Endothelial cell of umbilical vein (primary cell): ENCODE measurements around the gene MIEF1. TPM values are rescaled to one million over a fixed set of nuclear protein-coding genes. Genes with fewer than 3 reads are reported as not detected.

Experiments
- BruUV-seq: library from RNA; stranded (reverse); fragments of 400-500 nt; replicated peaks from 2 replicates; lab custom pipeline; 2021; lab: Mats Ljungman, UMichigan
- CTCF ChIA-PET: fragments of 300-600, 350-600 bp; sonication (Branson Sonifier 250); formaldehyde crosslinking; loops from one replicate; lab custom pipeline; 2021; ENCODE audit warnings: antibody characterized with exemption, inconsistent platforms; lab: Charles Lee
- POLR2A ChIA-PET: fragments of 300-600, 350-600 bp; sonication (Branson Sonifier 250); formaldehyde crosslinking; loops from one replicate; lab custom pipeline; 2021; ENCODE audit warnings: antibody characterized with exemption, inconsistent platforms; lab: Charles Lee
- DNase-seq: peaks from one replicate; pipeline ENCODE4 v3.0.0-alpha.2; 2011; ENCODE audit warnings: low read depth, low spot score
- FAIRE-seq: peaks from 2 replicates; lab custom pipeline; 2011; peaks lifted over from hg19 to GRCh38; lab: Jason Lieb, UNC
- H2AFZ ChIP-seq: 2 replicates; pipeline ENCODE4 v1.6.0; 2012; ENCODE audit warnings: low read depth, low read length, control low read depth, inconsistent platforms
- H3K27ac ChIP-seq: 2 replicates; pipeline ENCODE4 v1.5.1; 2011; ENCODE audit warnings: low read depth, mild to moderate bottlenecking, control low read depth, low read length, moderate library complexity; ENCODE audit not compliant: insufficient read depth
- H3K27me3 ChIP-seq, 2 experiments: 2 replicates each; pipeline versions ENCODE4 v1.6.0 to v1.6.1; 2011; ENCODE audit warnings: low read length in 2 of 2, mixed read lengths in 1 of 2; ENCODE audit not compliant: control insufficient read depth in 2 of 2, insufficient read depth in 2 of 2
- H3K36me3 ChIP-seq, 2 experiments: 2 replicates in 1 of 2; 3 replicates in 1 of 2; pipeline ENCODE4 v1.5.1; 2011; ENCODE audit warnings: low read length in 2 of 2, mild to moderate bottlenecking in 1 of 2, moderate library complexity in 1 of 2; ENCODE audit not compliant: control insufficient read depth in 2 of 2, insufficient read depth in 2 of 2; ENCODE audit errors: extremely low read depth in 1 of 2
- H3K4me1 ChIP-seq: 3 replicates; pipeline ENCODE4 v1.5.1; 2011; ENCODE audit warnings: mild to moderate bottlenecking, low read length; ENCODE audit not compliant: control insufficient read depth, insufficient read depth; ENCODE audit errors: extremely low read depth
- H3K4me2 ChIP-seq: 2 replicates; pipeline ENCODE4 v1.6.1; 2011; ENCODE audit warnings: low read length, control low read depth, mixed read lengths; ENCODE audit not compliant: insufficient read depth
- H3K4me3 ChIP-seq, 3 experiments: fragments of 200-600 bp in 1 of 3; sonication (generic), shearing (Covaris generic) in 1 of 3; replicated peaks in 1 of 3; 2 replicates each; pipeline ENCODE4 v1.5.1; 2011 to 2016; ENCODE audit warnings: control low read depth in 3 of 3, low read length in 3 of 3, mild to moderate bottlenecking in 2 of 3, inconsistent platforms in 1 of 3, low read depth in 1 of 3, moderate library complexity in 1 of 3; ENCODE audit not compliant: insufficient read depth in 1 of 3
- H3K79me2 ChIP-seq: 2 replicates; pipeline ENCODE4 v1.6.0; 2012; ENCODE audit warnings: low read length, inconsistent platforms; ENCODE audit not compliant: control insufficient read depth, insufficient read depth
- H3K9ac ChIP-seq: replicated peaks from 2 replicates; pipeline ENCODE3; 2011; ENCODE audit warnings: low read length, control low read depth; ENCODE audit not compliant: insufficient read depth; ENCODE audit errors: extremely low read depth
- H3K9me1 ChIP-seq: replicated peaks from 3 replicates; pipeline ENCODE4 v1.6.0; 2011; ENCODE audit warnings: mild to moderate bottlenecking, low read length; ENCODE audit not compliant: control insufficient read depth, insufficient read depth; ENCODE audit errors: extremely low read depth
- H3K9me3 ChIP-seq: replicated peaks from 2 replicates; pipeline ENCODE4 v1.5.1; 2012; ENCODE audit warnings: low read length, inconsistent platforms; ENCODE audit not compliant: control insufficient read depth, insufficient read depth
- H4K20me1 ChIP-seq: replicated peaks from 2 replicates; pipeline ENCODE3; 2011; ENCODE audit warnings: mild to moderate bottlenecking, low read length; ENCODE audit not compliant: control insufficient read depth, insufficient read depth; ENCODE audit errors: extremely low read depth
- EZH2 ChIP-seq: IDR thresholded peaks from 2 replicates; pipeline ENCODE4 v1.6.1; 2012; ENCODE audit warnings: borderline replicate concordance, low read depth, mild to moderate bottlenecking, moderate library complexity, low read length, inconsistent platforms; ENCODE audit not compliant: severe bottlenecking
- FOS ChIP-seq: IDR thresholded peaks from 2 replicates; pipeline ENCODE4 v1.6.1; 2011; ENCODE audit warnings: mild to moderate bottlenecking, low read length, moderate library complexity, borderline replicate concordance; ENCODE audit not compliant: insufficient read depth
- GATA2 ChIP-seq: IDR thresholded peaks from 2 replicates; pipeline ENCODE4 v1.7.0; 2011; ENCODE audit warnings: low read depth, mild to moderate bottlenecking, moderate library complexity, mixed read lengths, low read length; ENCODE audit not compliant: insufficient read length, insufficient read depth
- JUN ChIP-seq: IDR thresholded peaks from 2 replicates; pipeline ENCODE4 v1.6.1; 2011; ENCODE audit warnings: borderline replicate concordance, low read depth; ENCODE audit not compliant: insufficient read length, insufficient read depth
- MYC ChIP-seq: IDR thresholded peaks from one replicate; pipeline ENCODE4 v1.6.1; 2011; ENCODE audit warnings: mild to moderate bottlenecking, low read depth, low read length
- POLR2A ChIP-seq: IDR thresholded peaks from 2 replicates; pipeline ENCODE4 v1.6.1; 2012; ENCODE audit warnings: low read depth, mild to moderate bottlenecking, control low read depth, low read length
- POLR2AphosphoS5 ChIP-seq: IDR thresholded peaks from 2 replicates; pipeline ENCODE4 v1.6.1; 2012; ENCODE audit warnings: low read depth, mild to moderate bottlenecking, control low read depth, low read length, moderate library complexity; ENCODE audit not compliant: insufficient read depth
- dilution Hi-C: fragments of 300-500 bp; cut with MboI; formaldehyde crosslinking; loops from one replicate; pipeline ENCODE4 v1.15.0; 2019; ENCODE audit warnings: low sequenced_read_pairs; ENCODE audit not compliant: extremely low pct_ligation_motif_present
- intact Hi-C: fragments of 100-400 bp; cut with micrococcal nuclease; formaldehyde crosslinking; loops from one replicate; pipeline ENCODE4 v1.10.0; 2022
- polyA plus RNA-seq, 4 experiments: library from polyadenylated mRNA; depleted of rRNA in 3 of 4; stranded (reverse) in 3 of 4; unstranded in 1 of 4; fragments of >200 nt; gene quantifications; 2 replicates each; pipeline versions ENCODE4 v1.2.1 to v1.2.3, GENCODE V29; 2011 to 2012; ENCODE audit warnings: missing spikeins in 1 of 4
- total RNA-seq: library from RNA; stranded (reverse); gene quantifications from 2 replicates; pipeline ENCODE4 v1.2.3, GENCODE V29; 2021
- TF ChIP-seq, protein P1 (sequence below): IDR thresholded peaks from 2 replicates; pipeline ENCODE4 v1.6.1; 2011; ENCODE audit not compliant: insufficient read depth, insufficient read length
- TF ChIP-seq, protein P2 (sequence below), 2 donors: IDR thresholded peaks; 1 replicate in 1 of 2; 2 replicates in 1 of 2; pipeline ENCODE4 v1.5.1; 2011; ENCODE audit warnings: low read length in 2 of 2, mild to moderate bottlenecking in 2 of 2, moderate library complexity in 2 of 2, control low read depth in 1 of 2, inconsistent platforms in 1 of 2, low read depth in 1 of 2; ENCODE audit not compliant: insufficient read depth in 1 of 2; ENCODE audit errors: extremely low read depth in 1 of 2

MIEF1 gene
- total and polyA plus RNA-seq, 2 donors (not counting 3 experiments of a cell fraction or from before 2014, with no cell fraction given) = 14.2 to 31.1 TPM

DNA sequence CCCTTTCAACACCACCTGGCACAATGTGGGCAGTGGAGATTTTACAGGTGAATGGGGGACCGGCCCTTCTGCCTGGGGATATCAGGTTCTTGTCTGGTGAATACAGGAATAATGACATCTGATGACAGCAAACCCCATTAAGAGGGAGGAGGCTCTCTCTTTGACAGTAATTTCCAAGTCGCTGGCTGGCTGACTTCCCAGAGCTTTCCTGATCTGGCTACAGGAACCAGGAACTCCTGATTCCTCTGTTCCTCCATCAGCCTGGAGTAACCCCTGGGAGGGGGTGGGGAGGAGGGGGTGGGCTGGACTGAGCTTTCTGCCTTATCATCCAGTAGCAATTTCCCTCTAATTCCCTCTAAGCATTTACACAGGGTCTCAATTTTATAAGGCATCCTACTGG is 3.7 kb upstream of the MIEF1 start:
- POLR2A ChIA-PET = interaction anchor here (0.9 kb wide), 1 partner anchor 24 kb away, joined by 3 read pairs; no protein-coding TSS in a partner anchor
- no peak overlapping the region for H3K27ac ChIP-seq
- H3K4me2 ChIP-seq = no peak overlapping the region
- intact Hi-C loops = loop anchor here (10.0 kb wide), 1 partner anchor 154 kb away; the partner anchor contains the start of gene SYNGR1
- CTCF ChIA-PET = interaction anchor here (1.7 to 4.9 kb wide), 2 partner anchors 16 to 31 kb away, joined by 9 to 130 read pairs; partner anchors contain the start of gene RPS19BP1
- H3K36me3 ChIP-seq = no peaks in the 10 kb centered on the region
- BruUV-seq = no TSS peak
- DNase-seq (no peak), FAIRE-seq (no peak)
- peaks cover 10% of the 10 kb centered on the region for H3K79me2 ChIP-seq
- dilution Hi-C loops = no loop called here
- H3K27me3 ChIP-seq = peaks cover 0 to 3% of the 10 kb centered on the region in 2 experiments
- no peaks in the 10 kb centered on the region for H4K20me1 ChIP-seq
- no peaks in the 10 kb centered on the region for H3K9me1 ChIP-seq
- peaks cover 8% of the 10 kb centered on the region for H3K4me1 ChIP-seq
- H3K9me3 ChIP-seq = no peaks in the 10 kb centered on the region
- no peak overlapping the region for H3K9ac ChIP-seq
- no peak for TF ChIP-seq POLR2AphosphoS5
- H2AFZ ChIP-seq = no peak overlapping the region
- no peak overlapping the region for H3K4me3 ChIP-seq

DNA sequence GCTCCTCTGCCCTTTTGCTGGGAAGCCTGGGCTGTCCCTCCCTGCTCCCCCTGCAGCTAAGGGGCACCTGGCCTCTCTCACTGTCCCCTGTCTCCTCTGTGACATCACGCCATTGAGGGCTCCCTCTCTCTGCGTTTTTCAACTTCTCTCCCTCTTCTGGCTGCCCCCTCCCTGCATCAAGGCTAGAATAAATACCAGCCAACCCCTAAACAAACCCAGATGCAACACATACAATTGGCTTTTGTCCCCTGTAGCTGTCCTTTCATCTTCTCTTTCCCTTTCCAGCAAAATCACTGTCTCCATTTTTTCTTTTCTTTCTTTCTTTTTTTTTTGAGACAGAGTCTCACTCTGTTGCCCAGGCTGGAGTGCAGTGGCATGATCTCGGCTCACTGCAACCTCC is 3.3 kb upstream of the MIEF1 start:
- no peak overlapping the region for H3K9ac ChIP-seq
- H3K4me1 ChIP-seq = peaks cover 12% of the 10 kb centered on the region
- peaks cover 0 to 3% of the 10 kb centered on the region in 2 experiments for H3K27me3 ChIP-seq
- ChIA-PET POLR2A (interaction anchor here (0.6 to 0.9 kb wide), 3 partner anchors 21 to 46 kb away, joined by 3 to 8 read pairs (median 3); no protein-coding TSS in a partner anchor), CTCF (interaction anchor here (1.7 to 4.9 kb wide), 2 partner anchors 16 to 31 kb away, joined by 9 to 130 read pairs; partner anchors contain the start of gene RPS19BP1)
- H3K4me3 ChIP-seq = no peak overlapping the region
- TF ChIP-seq POLR2AphosphoS5 = no peak
- TF ChIP-seq JUN = no peak
- TF ChIP-seq, protein P1, sequence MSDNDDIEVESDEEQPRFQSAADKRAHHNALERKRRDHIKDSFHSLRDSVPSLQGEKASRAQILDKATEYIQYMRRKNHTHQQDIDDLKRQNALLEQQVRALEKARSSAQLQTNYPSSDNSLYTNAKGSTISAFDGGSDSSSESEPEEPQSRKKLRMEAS = no peak
- TF ChIP-seq MYC = no peak
- TF ChIP-seq EZH2 = no peak
- TF ChIP-seq POLR2A = no peak
- TF ChIP-seq FOS = no peak
- TF ChIP-seq, protein P2, sequence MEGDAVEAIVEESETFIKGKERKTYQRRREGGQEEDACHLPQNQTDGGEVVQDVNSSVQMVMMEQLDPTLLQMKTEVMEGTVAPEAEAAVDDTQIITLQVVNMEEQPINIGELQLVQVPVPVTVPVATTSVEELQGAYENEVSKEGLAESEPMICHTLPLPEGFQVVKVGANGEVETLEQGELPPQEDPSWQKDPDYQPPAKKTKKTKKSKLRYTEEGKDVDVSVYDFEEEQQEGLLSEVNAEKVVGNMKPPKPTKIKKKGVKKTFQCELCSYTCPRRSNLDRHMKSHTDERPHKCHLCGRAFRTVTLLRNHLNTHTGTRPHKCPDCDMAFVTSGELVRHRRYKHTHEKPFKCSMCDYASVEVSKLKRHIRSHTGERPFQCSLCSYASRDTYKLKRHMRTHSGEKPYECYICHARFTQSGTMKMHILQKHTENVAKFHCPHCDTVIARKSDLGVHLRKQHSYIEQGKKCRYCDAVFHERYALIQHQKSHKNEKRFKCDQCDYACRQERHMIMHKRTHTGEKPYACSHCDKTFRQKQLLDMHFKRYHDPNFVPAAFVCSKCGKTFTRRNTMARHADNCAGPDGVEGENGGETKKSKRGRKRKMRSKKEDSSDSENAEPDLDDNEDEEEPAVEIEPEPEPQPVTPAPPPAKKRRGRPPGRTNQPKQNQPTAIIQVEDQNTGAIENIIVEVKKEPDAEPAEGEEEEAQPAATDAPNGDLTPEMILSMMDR (IDR thresholded peaks at IDR 0.05; ENCODE audit: extremely low read depth in 1 of 2, insufficient read depth in 1 of 2, low read depth in 1 of 2, low read length in 2 of 2) = no peak
- TF ChIP-seq GATA2 = no peak
- H3K9me3 ChIP-seq = no peaks in the 10 kb centered on the region
- intact Hi-C loops = loop anchor here (10.0 kb wide), 1 partner anchor 154 kb away; the partner anchor contains the start of gene SYNGR1
- no TSS peak for BruUV-seq
- H3K4me2 ChIP-seq = no peak overlapping the region
- H2AFZ ChIP-seq = no peak overlapping the region
- dilution Hi-C loops = no loop called here
- FAIRE-seq (no peak), DNase-seq (no peak)
- H3K79me2 ChIP-seq = peaks cover 14% of the 10 kb centered on the region
- no peak overlapping the region for H3K27ac ChIP-seq
- no peaks in the 10 kb centered on the region for H3K36me3 ChIP-seq
- no peaks in the 10 kb centered on the region for H4K20me1 ChIP-seq
- no peaks in the 10 kb centered on the region for H3K9me1 ChIP-seq
